ENCODE results near the gene PARVB. TPM values are rescaled to one million over a fixed set of nuclear protein-coding genes. Genes with fewer than 3 reads are reported as not detected.

Gene PARVB
- total and polyA plus RNA-seq, 9 of the 15 experiments (the other 6 are each of a cell fraction or from before 2014, with no cell fraction given): 1.1 to 59.2 (median 29.2) TPM

- TF ChIP-seq MITF (IDR thresholded peaks at IDR 0.05): no peak
- TF ChIP-seq ZNF3 (CRISPR knock-in tag; IDR thresholded peaks at IDR 0.05): no peak
- no peak for TF ChIP-seq KLF10 (CRISPR knock-in tag; IDR thresholded peaks at IDR 0.05)
Observed at GRCh38 chr22:43994416-43994815, 29.7 kb upstream of the PARVB start (continued).

- no TSS peak for BruUV-seq (replicated peaks)
- in situ Hi-C loops (cut with MboI) (loop anchor here (5.0 kb wide), 1 partner anchor 82 kb away; no protein-coding TSS in a partner anchor), intact Hi-C loops (cut with micrococcal nuclease) (loop anchor here (10.0 kb wide), 1 partner anchor 630 kb away; no protein-coding TSS in a partner anchor)
- no peaks in the 10 kb centered on the region for H3K27me3 ChIP-seq (ENCODE audit: control insufficient read depth in 2 of 2, insufficient read depth in 2 of 2, low read length in 2 of 2)
- CTCF ChIA-PET (ENCODE audit: low intra/inter-chr PET ratio): interaction anchor here (1.8 kb wide), 1 partner anchor 91 kb away, joined by 7 read pairs; no protein-coding TSS in a partner anchor
- DNase-seq (ENCODE audit: extremely low read depth in 1 of 4, low spot score in 3 of 4) (no peak), FAIRE-seq (no peak), ATAC-seq (no peak)
- peaks cover 0 to 7% of the 10 kb centered on the region in 2 experiments; a peak in 1 of 5 replicates for H3K4me1 ChIP-seq (replicated peaks in 1 of 2; ENCODE audit: control insufficient read depth in 2 of 2, insufficient read depth in 2 of 2, low read length in 2 of 2)
- H3K9me3 ChIP-seq (replicated peaks; ENCODE audit: control insufficient read depth, insufficient read depth, low read depth, low read length): no peaks in the 10 kb centered on the region
- no peak overlapping the region for H3K9ac ChIP-seq (ENCODE audit: insufficient read depth in 1 of 2, low read depth in 2 of 2, low read length in 2 of 2)
- peaks cover 10% of the 10 kb centered on the region; the same call in 1 of the 2 replicates for H4K20me1 ChIP-seq (replicated peaks; ENCODE audit: control insufficient read depth, insufficient read depth, low read length)
- no peak overlapping the region for H2AFZ ChIP-seq (ENCODE audit: low read depth, low read length)
- H3K4me3 ChIP-seq: no peak overlapping the region
- H3K36me3 ChIP-seq (ENCODE audit: control insufficient read depth, insufficient read depth, low read length): peaks cover 66% of the 10 kb centered on the region; the same call in 2 of the 3 replicates
- H3K9me1 ChIP-seq (ENCODE audit: control insufficient read depth, insufficient read depth, low read length): no peaks in the 10 kb centered on the region
- POLR2A ChIA-PET: interaction anchor here (0.5 to 0.7 kb wide), 3 partner anchors 19 to 633 kb away, joined by 3 to 4 read pairs (median 3); no protein-coding TSS in a partner anchor
- no peaks in the 10 kb centered on the region for H3K79me2 ChIP-seq (ENCODE audit: control insufficient read depth, insufficient read depth, low read length)
- no peak overlapping the region for H3K27ac ChIP-seq (ENCODE audit: extremely low read depth, low read depth, low read length)
- H3K4me2 ChIP-seq (ENCODE audit: insufficient read depth, low read length): no peak overlapping the region
- WGBS (ENCODE audit: insufficient coverage, low coverage, missing lambda C conversion rate): 89% methylated on average over 11 of the region's 15 CpGs
- TF ChIP-seq HDAC6 (IDR thresholded peaks at IDR 0.05; ENCODE audit: low read depth, low read length) (no peak), ZNF212 (CRISPR knock-in tag; IDR thresholded peaks at IDR 0.05) (no peak), ZNF511 (CRISPR knock-in tag; IDR thresholded peaks at IDR 0.05) (no peak), WHSC1 (IDR thresholded peaks at IDR 0.05; ENCODE audit: low read length) (no peak), TAL1 (IDR thresholded peaks at IDR 0.05) (no peak), ZNF764 (CRISPR knock-in tag; IDR thresholded peaks at IDR 0.05; ENCODE audit: low read depth) (no peak), U2AF2 (optimal IDR thresholded peaks at IDR 0.05; ENCODE audit: low read depth, low read length) (no peak), ZNF79 (CRISPR knock-in tag; IDR thresholded peaks at IDR 0.05; ENCODE audit: low read depth) (no peak), NFATC3 (IDR thresholded peaks at IDR 0.05) (no peak), BRCA1 (IDR thresholded peaks at IDR 0.05) (no peak), BRCA1 (CRISPR knock-in tag; IDR thresholded peaks at IDR 0.05) (no peak), CLOCK (CRISPR knock-in tag; IDR thresholded peaks at IDR 0.05; ENCODE audit: borderline replicate concordance) (no peak), DPF2 (IDR thresholded peaks at IDR 0.05) (no peak)
Observed at GRCh38 chr22:43995057-43995685, 28.9 kb upstream of the PARVB start.
